ENCODE measurements around the gene FBL.
"Not testable (repeated sequence)": the region's sequence is repeated elsewhere in the genome, so short reads cannot be mapped to it uniquely, and the experiment has no call there.

The FBL gene

DNA sequence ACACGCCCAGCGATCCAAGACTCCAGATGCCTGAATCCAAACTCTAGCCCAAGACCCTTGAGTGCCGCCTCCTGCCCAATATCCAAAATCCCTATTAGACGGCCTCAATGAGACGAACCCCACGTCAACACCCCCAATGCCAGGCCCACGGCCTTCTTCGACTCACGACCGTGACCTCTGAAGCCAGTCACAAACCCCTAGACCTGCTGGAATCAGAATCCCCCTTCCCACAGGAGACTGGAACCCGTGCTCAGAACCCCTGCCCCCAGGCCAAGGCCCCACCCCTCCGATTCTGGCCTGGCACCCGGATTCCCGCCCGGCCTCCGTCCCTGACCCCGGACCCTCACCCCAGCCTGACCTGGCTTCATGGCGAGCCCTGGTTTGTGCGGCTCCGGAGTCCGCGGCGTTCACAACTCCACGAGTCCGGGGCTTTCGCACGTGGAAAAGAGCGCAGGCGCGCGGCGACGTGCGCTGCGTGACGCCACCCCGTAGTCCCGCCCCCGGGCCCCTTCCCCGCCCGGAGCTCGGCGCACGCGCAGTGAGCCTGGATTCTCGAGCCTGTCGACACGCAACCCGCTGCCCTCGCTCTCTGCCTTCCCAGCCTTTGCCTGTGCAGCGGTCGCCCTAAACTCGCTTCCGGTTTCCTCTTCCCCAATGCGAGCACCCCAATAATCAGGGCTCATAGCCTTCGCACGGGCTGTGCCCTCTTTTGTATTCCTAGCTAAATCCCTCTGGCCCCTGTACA, at the start of gene FBL:
Gene FBL, minus strand, starts transcription at position 447 of the 745 bp plus-strand sequence. Its CDS starts 79 bp downstream, at position 368.
- DNase-seq (ENCODE audit: low read depth), result peak; percentile 77

DNA sequence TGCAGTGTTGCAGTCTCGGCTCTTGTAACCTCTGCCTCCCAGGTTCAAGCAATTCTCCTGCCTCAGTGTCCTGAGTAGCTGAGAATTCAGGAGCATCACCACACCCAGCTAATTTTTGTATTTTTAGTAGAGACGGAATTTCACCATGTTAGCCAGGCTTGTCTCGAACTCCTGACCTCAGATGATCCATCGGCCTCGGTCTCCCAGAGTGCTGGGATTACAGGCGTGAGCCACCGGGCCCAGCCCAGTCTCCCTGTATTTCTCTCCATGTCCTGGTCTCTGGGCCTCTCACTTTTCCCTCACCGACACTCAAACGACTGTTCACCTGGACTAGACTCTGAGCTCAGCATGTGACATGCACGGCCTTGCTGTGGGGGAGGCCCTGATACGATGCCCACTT, 48.9 kb upstream of the FBL start:
- not testable (repeated sequence) for DNase-seq (ENCODE audit: low read depth)

DNA sequence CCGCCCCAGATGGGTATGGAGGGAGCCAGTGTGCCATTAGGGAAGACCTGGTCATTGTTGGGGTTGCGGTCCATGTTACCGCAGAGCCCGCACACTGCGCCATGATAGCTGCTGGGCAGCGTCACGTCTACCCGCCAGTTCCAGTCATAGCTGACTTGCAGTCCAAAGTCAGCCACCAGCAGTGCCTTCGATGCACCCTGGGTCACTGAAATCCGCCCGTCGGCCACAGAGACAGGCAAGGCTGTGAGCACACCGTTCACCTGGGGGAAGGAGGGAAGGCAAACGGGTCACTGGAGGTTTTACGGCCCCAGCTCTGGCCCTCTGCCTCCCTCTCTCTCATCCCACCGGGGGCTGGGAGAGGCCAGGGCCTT, 48.0 kb upstream of the FBL start:
- DNase-seq (ENCODE audit: low read depth), result not testable (repeated sequence)

DNA sequence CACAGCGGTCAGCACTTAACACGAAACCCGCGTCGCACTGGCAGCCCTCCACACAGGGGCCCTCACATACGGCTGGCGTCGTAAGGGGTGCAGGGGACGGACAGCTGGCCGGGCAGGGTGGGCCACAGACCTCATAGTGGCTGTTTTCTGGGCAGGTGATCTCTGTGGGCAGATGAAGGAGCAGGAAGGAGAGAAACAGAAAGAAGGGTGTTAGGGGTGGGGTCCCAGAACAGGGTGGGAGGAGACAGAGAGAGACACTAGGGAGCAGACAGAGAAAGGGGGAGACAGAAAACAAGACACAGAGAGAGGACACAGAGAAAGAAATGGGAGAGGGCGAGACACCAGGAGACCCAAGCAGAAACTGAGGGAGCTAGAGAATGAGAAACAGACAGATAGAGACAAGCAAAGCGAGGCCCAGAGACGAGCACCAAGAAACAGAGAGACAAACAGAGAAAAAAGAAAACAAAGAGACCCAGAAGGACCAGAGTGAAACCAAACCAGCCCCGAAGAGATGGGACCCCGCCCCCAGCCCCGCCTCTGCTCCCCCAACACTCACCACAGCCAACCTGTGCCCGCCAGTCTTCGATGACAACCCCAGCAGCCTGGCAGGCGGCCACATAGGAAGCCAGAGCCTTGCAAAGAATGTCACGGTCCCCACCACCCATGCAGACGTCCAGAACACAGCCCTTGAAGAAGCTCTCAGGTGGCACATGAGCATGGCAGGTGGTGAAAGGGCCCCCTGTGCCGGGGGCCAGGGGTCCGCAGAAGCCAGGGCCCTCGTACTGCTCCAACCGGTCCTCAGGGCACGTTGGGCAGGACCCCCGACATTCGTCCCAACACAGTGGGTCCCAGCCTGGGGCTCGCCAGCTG, 47.4 kb upstream of the FBL start:
- DNase-seq (ENCODE audit: low read depth), result not testable (repeated sequence)

DNA sequence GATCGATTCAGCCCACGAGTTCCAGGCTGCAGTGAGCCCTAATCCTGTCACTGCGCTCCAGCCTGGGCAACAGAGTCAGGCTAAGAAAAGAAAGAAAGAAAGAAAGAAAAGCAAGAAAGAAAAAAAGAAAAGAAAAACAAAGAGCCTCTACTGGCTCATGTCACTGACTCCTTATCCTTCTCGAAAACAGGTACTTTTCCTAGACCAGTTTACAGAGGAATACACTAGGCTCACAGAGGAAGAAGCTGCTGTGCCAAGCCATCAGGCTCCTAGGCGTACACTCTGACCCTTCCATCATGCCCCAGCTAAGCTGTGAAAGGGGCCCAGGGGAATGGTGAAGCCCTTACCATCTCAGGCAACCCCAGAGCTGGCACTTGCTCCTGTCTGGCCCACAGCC, 46.3 kb upstream of the FBL start:
- not testable (repeated sequence) for DNase-seq (ENCODE audit: low read depth)

DNA sequence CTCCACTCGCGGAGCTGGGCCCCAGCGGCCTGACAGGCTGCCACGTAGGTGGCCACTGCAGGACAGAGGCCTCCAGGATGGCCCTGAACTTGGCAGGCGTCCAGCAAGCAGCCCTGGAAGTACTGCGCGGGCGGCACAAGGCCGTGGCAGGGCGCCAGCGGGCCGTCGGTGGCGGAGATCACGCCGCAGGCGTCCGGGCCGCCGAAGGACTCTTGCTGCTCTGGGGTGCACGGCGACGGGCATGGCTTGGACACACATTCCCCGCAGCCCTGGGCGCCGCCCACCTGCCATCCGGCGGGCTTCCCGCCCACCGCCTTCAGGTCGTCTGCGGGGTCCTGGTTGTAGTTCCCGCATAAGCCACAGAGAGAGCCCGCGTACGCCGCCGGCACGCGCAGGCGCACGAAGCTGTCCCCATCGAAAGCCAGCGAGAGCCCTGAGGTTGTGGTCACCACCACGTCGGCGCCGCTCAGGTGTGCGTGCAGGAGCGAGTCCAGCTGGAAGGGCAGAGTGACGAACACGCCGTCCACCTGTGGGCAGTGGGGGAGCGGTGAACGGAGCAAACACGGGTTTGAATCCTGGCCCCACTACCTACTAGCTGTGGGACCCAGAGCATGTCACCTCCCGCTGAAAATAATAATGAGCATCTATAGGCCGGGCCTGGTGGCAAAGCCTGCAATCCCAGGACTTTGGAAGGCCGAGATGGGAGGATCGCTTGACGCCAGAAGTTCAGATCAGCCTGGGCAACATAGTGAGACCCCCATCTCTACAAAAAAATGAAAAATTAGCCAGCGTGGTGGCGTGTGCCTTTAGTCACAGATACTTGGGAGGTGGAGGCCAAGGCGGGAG, 45.7 kb upstream of the FBL start:
- DNase-seq (ENCODE audit: low read depth), result not testable (repeated sequence)

DNA sequence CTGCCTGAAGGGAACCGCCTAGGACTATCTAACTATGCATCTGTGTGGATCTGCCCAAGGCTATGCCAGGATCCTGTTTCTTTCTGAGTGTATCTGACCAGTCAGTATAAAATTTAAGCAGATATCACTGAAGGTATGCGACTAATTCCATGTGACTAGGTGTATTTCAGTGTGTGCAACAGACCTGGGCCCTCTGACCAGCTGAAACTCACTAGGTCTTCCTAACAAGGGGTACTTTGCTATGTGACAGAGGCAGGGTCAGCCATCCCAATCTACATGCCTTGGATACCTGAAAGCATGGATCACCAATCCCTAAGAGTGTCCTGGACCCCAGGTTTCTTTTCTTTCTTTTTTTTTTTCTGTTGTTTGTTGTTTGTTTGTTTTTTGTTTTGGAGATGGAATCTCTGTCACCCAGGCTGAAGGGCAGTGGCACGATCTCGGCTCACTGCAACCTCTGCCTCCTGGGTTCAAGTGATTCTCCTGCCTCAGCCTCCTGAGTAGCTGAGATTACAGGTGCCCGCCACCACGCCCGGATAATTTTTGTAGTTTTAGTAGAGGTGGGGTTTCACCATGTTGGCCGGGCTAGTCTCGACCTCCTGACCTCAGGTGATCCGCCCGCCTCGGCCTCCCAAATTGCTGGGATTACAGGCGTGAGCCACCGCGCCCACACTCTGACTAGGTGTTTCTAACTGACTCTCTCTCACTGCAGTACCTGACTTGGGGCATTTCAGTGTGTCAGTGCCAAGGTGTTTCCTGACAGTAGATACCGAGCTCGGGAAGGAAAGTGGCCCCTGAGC, 44.8 kb upstream of the FBL start:
- DNase-seq (ENCODE audit: low read depth), result no peak

DNA sequence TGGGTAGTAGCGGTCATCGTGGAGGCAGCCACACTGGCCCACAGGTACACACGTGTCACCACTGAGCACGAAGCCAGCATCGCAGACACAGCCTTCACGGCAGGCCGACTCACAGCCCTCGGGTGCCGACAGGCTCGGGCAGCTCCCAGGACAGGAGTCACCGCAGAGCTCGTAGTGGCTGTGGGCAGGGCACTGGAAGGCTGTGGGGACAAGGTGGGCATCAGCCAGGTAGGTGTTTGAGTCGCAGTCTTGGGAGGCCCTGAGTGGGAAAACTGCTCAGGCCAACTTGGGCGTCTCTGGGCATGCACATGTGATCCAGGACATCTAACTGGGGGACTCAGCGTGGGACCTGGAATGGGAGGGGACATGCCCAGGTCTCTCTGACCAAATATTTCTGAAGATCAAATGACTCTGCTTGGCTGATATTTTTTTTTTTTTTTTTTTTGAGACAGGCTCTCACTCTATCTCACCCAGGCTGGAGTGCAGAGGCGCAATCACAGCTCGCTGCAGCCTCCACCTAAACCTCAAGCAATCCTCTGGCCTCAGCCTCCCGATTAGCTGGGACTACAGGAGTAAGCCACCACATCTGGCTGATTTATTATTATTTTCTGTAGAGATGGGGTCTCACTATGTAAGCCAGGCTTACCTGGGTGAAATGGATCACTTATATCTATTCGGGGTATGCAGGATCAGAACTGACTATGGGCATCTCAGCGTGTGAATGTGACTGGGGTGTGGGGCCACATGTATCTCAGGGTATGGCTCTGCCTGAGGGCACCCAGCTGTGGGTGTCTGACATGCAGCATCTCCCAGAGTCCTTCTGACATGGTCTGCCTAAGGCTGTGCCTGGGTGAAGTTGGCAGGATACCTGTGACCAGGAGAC, 43.9 kb upstream of the FBL start:
- not testable (repeated sequence) for DNase-seq (ENCODE audit: low read depth)

DNA sequence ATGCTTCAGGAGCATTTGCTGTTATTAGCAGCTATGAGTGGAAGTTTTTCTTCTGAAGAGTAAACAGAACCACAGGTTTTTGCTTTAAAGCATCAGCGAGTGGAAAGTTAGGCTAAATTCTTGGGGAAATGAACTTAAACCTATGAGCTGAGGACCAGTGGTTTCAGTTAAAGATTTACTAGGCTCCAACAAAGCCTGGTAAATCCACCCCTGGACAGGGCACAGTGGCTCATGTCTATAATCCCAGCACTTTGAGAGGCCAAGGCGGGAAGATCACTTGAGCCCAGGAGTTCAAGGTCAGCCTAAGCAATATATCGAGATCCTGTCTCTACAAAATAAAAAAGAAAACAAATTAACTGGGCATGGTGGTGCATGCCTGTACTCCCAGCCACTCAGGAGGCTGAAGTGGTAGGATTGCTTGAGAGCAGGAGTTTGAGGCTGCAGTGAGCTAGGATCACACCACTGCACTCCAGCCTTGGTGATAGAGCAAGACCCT, 41.3 kb upstream of the FBL start:
- not testable (repeated sequence) for DNase-seq (ENCODE audit: low read depth)

DNA sequence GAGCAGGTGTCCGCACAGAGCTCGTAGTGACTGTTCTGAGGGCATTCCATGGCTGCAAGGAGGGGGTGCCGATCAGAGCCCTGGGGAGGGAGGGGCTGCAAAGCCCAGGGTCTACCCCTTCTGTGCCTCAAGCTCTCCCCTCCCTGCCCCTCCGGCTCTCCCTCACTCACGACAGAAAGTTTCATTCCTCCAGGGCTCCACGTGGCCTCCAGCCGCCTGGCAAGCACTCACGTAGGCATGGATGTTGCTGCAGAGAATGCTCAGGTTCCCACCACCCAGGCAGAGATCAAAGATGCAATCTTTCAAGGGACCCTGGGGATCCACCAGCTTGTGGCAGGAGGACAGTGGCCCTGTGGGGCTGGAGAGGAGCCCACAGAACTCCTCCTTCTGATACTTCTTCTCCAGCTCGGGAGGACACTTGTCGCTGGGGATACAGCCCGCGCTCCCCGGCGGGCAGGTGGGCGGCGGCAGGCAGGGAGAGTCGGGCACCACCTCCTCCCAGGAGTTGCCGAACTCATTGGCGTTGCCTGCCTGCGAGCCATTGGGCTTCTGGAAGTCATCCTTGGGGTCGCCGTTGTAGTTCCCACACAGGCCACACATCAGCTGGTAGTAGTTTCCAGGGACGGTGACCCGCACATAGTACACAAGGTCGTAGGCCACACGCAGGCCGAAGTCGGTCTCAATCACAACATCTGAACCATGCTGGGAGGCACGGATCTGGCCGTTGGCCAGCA, 39.8 kb upstream of the FBL start:
- DNase-seq (ENCODE audit: low read depth), result not testable (repeated sequence)

DNA sequence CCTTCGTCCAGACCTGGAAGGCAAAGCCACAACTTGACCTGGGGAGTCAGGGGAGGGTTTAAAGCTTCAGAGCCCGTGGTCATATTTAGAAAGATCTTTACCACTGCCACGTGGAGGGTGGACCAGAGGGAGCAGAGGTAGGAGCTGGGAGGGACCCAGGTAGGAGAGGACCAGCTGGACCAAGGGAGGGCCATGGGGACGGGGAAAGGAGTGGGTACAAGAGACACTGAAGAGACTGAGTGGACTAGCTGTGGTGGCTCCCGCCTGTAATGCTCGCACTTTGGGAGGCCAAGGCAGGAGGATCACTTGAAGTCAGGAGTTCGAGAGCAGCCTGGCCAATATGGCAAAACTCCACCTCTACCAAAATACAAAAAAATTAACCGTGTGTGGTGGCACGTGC, 38.5 kb upstream of the FBL start:
- not testable (repeated sequence) for DNase-seq (ENCODE audit: low read depth)

DNA sequence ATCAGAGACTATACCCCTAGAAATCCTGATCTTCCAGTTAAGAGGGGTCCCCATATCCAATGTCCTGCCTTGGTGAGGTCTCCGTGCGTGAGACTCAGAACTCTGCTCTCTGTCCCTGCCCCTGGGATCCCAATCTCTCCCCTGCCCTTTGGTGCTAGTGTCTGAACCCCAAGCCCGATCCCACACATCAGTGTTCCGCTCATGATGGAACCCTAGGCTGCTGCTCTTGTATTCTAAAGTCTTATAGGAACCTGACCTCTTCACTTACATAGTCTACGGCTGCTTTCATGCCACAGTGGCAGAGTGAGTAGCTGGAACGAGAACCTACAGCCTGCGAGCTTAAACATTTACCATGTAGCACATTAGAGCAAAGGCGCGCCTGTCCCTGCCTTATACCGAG, 36.5 kb upstream of the FBL start:
- not testable (repeated sequence) for DNase-seq (ENCODE audit: low read depth)

DNA sequence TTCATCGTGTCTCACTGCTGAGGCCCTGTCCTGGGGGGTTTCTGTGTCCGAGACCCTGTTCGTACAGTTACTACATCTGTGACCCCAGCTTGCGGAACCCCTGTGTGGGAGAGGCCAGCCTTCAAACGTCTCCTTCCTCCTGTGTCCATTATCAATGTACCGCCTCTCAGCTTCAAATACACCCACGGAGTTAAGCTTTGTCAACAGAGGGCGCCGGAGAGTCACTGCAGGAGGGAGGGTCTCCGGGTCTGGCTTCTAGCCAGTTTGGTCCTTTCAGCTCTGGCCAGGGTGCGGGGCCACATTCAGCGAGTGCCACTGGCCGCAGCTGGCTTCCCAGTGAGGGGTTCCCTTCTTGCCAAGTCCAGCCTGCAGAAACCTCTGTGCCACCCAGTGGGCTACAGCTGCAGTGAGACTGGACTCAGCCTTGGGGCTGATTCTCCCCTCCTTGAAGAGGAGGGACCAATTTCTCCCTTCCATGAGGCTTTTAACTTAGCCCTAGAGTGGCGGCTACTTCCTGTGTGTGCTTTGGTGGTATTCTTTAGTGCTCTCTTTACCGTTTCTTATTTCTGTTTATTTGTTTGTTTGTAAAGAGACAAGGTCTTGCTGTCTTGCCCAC, 35.4 kb upstream of the FBL start:
- DNase-seq (ENCODE audit: low read depth), result not testable (repeated sequence)

DNA sequence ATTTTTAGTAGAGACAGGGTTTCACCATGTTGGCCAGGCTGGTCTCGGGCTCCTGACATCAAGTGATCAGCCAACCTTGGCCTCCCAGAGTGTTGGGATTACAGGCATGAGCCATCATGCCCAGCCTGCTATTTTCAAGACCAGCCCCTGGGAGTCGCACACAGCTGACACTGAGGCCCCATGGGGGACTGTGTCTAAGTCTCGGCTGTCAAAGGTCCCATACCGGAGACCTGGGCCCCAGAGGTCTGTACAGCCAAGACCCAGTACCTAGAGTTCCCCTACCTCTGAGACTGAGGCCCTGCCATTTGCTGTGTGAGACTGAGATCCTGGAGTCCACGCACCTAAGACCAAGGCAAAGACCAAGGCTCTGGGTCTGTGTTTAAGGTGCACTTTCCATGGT, 34.1 kb upstream of the FBL start:
- DNase-seq (ENCODE audit: low read depth), result not testable (repeated sequence)

DNA sequence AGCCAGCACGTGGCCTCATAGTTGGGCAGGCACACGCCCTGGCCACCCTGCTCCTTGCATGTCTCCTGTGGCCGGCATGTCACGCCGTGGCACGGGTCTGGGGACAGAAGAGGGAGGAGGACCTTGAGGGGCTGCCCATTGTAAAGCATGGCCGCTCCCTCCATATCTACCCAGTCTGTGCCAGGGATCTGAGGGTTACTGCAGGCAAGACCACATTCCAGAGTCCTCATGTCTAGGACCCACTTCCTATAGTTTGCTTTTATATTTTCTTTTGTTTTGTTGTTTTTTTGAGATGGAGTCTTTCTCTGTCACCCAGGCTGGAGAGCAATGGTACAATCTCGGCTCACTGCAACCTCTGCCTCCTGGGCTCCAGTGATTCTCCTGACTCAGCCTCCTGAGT, 33.6 kb upstream of the FBL start:
- not testable (repeated sequence) for DNase-seq (ENCODE audit: low read depth)

DNA sequence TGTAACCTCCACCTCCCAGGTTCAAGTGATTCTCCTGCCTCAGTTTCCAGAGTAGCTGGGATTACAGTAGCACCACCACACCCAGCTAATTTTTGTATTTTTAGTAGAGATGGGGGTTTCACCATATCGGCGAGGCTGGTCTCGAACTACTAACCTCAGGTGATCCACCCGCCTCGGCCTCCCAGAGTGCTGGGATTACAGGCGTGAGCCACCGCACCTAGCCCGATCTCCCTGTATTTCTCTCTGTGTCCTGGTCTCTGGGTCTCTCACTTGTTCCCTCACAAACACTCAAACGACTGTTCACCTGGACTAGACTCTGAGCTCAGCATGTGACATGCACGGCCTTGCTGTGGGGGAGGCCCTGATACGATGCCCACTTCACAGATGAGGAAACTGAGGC, 32.7 kb upstream of the FBL start:
- not testable (repeated sequence) for DNase-seq (ENCODE audit: low read depth)

DNA sequence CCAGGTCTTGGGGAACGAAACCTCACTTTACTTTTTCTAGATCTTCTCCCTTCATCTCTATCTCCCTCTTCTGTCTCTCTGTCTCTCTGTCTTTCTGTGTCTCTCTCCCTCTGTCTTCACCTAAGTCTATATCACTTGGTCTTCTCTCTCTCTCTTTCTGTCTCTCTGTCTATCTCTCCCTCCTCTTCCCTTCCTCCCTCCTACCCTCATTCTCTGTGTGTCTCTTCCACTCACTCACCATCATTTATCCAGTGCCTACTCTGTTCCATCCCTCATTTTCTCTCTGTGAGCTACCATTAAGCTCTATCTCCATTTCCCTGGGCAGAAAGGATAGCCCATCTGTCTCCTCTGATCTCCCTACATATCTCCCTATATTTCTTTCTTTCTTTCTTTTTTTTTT, 32.2 kb upstream of the FBL start:
- DNase-seq (ENCODE audit: low read depth), result no peak

DNA sequence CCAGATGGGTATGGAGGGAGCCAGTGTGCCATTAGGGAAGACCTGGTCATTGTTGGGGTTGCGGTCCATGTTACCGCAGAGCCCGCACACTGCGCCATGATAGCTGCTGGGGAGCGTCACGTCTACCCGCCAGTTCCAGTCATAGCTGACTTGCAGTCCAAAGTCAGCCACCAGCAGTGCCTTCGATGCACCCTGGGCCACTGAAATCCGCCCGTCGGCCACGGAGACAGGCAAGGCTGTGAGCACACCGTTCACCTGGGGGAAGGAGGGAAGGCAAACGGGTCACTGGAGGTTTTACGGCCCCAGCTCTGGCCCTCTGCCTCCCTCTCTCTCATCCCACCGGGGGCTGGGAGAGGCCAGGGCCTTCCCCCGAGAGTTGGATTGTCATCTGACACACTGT, 31.8 kb upstream of the FBL start:
- not testable (repeated sequence) for DNase-seq (ENCODE audit: low read depth)

DNA sequence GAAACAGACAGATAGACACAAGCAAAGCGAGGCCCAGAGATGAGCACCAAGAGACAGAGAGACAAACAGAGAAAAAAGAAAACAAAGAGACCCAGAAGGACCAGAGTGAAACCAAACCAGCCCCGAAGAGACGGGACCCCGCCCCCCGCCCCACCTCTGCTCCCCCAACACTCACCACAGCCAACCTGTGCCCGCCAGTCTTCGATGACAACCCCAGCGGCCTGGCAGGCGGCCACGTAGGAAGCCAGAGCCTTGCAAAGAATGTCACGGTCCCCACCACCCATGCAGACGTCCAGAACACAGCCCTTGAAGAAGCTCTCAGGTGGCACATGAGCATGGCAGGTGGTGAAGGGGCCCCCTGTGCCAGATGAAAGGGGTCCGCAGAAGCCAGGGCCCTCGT, 31.3 kb upstream of the FBL start:
- DNase-seq (ENCODE audit: low read depth), result not testable (repeated sequence)
